H9 (cell line): ENCODE measurements around the gene FAXDC2. TPM values are rescaled to one million over a fixed set of nuclear protein-coding genes. Genes with fewer than 3 reads are reported as not detected.

Source experiments
- DNase-seq: peaks from one replicate; pipeline ENCODE4 v3.0.0-alpha.2; 2017
- H2AFZ ChIP-seq: one replicate; pipeline ENCODE4 v1.6.1; 2013; ENCODE audit warnings: mild to moderate bottlenecking, low read length, control low read depth, moderate library complexity
- H2AK5ac ChIP-seq: 2 replicates; pipeline ENCODE4 v1.6.1; 2013; ENCODE audit warnings: low read length, control low read depth, mixed read lengths; ENCODE audit not compliant: insufficient read length
- H2BK120ac ChIP-seq: one replicate; pipeline ENCODE4 v1.6.1; 2013; ENCODE audit warnings: low read depth, mild to moderate bottlenecking, low read length, control low read depth, inconsistent platforms; ENCODE audit not compliant: poor library complexity, severe bottlenecking
- H2BK12ac ChIP-seq: 2 replicates; pipeline ENCODE4 v1.6.1; 2013; ENCODE audit warnings: low read length, control low read depth, mixed read lengths, low read depth; ENCODE audit not compliant: insufficient read length
- H2BK15ac ChIP-seq: 2 replicates; pipeline ENCODE4 v1.6.1; 2013; ENCODE audit warnings: low read depth, low read length, control low read depth
- H2BK20ac ChIP-seq: one replicate; pipeline ENCODE4 v1.6.1; 2013; ENCODE audit warnings: low read depth, mild to moderate bottlenecking, low read length, control low read depth, inconsistent platforms; ENCODE audit not compliant: poor library complexity, severe bottlenecking
- H2BK5ac ChIP-seq: 2 replicates; pipeline ENCODE4 v1.6.1; 2013; ENCODE audit warnings: low read length, control low read depth, mixed read lengths; ENCODE audit not compliant: insufficient read length
- H3K14ac ChIP-seq: 2 replicates; pipeline ENCODE4 v1.6.1; 2013; ENCODE audit warnings: low read length, control low read depth; ENCODE audit not compliant: insufficient read depth
- H3K18ac ChIP-seq: 2 replicates; pipeline ENCODE4 v1.6.1; 2013; ENCODE audit warnings: low read depth, mild to moderate bottlenecking, mixed read lengths, low read length, control low read depth; ENCODE audit not compliant: insufficient read length
- H3K23ac ChIP-seq: 2 replicates; pipeline ENCODE4 v1.6.1; 2013; ENCODE audit warnings: low read length, control low read depth, mixed read lengths, low read depth; ENCODE audit not compliant: insufficient read length
- H3K23me2 ChIP-seq: 2 replicates; pipeline ENCODE4 v1.6.1; 2013; ENCODE audit warnings: low read depth, mild to moderate bottlenecking, mixed read lengths, low read length, control low read depth; ENCODE audit not compliant: insufficient read length, poor library complexity, severe bottlenecking
- H3K27ac ChIP-seq: 2 replicates; pipeline ENCODE4 v1.5.1; 2013; ENCODE audit warnings: low read length, control low read depth, mixed read lengths, low read depth; ENCODE audit not compliant: insufficient read length
- H3K27me3 ChIP-seq: 2 replicates; pipeline ENCODE4 v1.6.1; 2013; ENCODE audit warnings: low read length, control low read depth, inconsistent platforms; ENCODE audit not compliant: insufficient read depth
- H3K4ac ChIP-seq: 2 replicates; pipeline ENCODE4 v1.6.1; 2013; ENCODE audit warnings: low read depth, mild to moderate bottlenecking, control low read depth, inconsistent platforms, low read length, moderate library complexity
- H3K4me1 ChIP-seq: 2 replicates; pipeline ENCODE4 v1.6.1; 2013; ENCODE audit warnings: low read length, control low read depth, inconsistent platforms; ENCODE audit not compliant: insufficient read depth
- H3K4me2 ChIP-seq: 2 replicates; pipeline ENCODE4 v1.6.1; 2013; ENCODE audit warnings: low read length, control low read depth, mixed read lengths; ENCODE audit not compliant: insufficient read length, insufficient read depth
- H3K56ac ChIP-seq: 2 replicates; pipeline ENCODE4 v1.6.1; 2013; ENCODE audit warnings: low read depth, mild to moderate bottlenecking, mixed read lengths, low read length, control low read depth; ENCODE audit not compliant: insufficient read length
- H3K79me1 ChIP-seq: 2 replicates; pipeline ENCODE4 v1.6.1; 2013; ENCODE audit warnings: low read depth, mild to moderate bottlenecking, moderate library complexity, low read length, control low read depth, inconsistent platforms; ENCODE audit not compliant: insufficient read depth, poor library complexity, severe bottlenecking
- H3K79me2 ChIP-seq: 2 replicates; pipeline ENCODE4 v1.6.1; 2013; ENCODE audit warnings: low read length, control low read depth, inconsistent platforms; ENCODE audit not compliant: insufficient read depth
- H3K9ac ChIP-seq: 2 replicates; pipeline ENCODE4 v1.6.1; 2013; ENCODE audit warnings: low read length, control low read depth, mixed read lengths; ENCODE audit not compliant: insufficient read length; ENCODE audit errors: extremely low read depth
- H3K9me3 ChIP-seq: one replicate; pipeline ENCODE4 v1.6.1; 2013; ENCODE audit warnings: low read depth, low read length, inconsistent platforms; ENCODE audit not compliant: control insufficient read depth
- H3T11ph ChIP-seq: one replicate; pipeline ENCODE4 v1.6.1; 2013; ENCODE audit warnings: mild to moderate bottlenecking, low read length, control low read depth, inconsistent platforms
- H4K20me1 ChIP-seq: one replicate; pipeline ENCODE4 v1.6.1; 2013; ENCODE audit not compliant: control insufficient read depth, insufficient read length, insufficient read depth
- H4K5ac ChIP-seq: 2 replicates; pipeline ENCODE4 v1.6.1; 2013; ENCODE audit warnings: low read depth, mild to moderate bottlenecking, mixed read lengths, low read length, control low read depth; ENCODE audit not compliant: insufficient read length
- H4K8ac ChIP-seq: replicated peaks from 2 replicates; pipeline ENCODE4 v1.6.1; 2013; ENCODE audit warnings: low read length, control low read depth, mixed read lengths, low read depth; ENCODE audit not compliant: insufficient read length
- H4K91ac ChIP-seq: 2 replicates; pipeline ENCODE4 v1.6.1; 2013; ENCODE audit warnings: low read depth, mild to moderate bottlenecking, moderate library complexity, mixed read lengths, low read length, control low read depth; ENCODE audit not compliant: insufficient read length
- H3K27ac Mint-ChIP-seq, 3 experiments: 2 replicates in 2 of 3; 3 replicates in 1 of 3; pipeline ENCODE4 v1.8.0; 2020 to 2021; ENCODE audit warnings: mixed read lengths in 3 of 3, mild to moderate bottlenecking in 1 of 3, moderate library complexity in 1 of 3
- H3K27me3 Mint-ChIP-seq: 2 replicates; pipeline ENCODE4 v1.8.0; 2021; ENCODE audit warnings: low read depth, mild to moderate bottlenecking, moderate library complexity, mixed read lengths
- H3K36me3 Mint-ChIP-seq, 3 experiments: 2 replicates in 2 of 3; 3 replicates in 1 of 3; pipeline ENCODE4 v1.8.0; 2020 to 2021; ENCODE audit warnings: low read depth in 3 of 3, mixed read lengths in 3 of 3; ENCODE audit not compliant: insufficient read depth in 1 of 3
- H3K4me1 Mint-ChIP-seq, 2 experiments: 2 replicates each; pipeline ENCODE4 v1.8.0; 2020; ENCODE audit warnings: mixed read lengths in 2 of 2
- H3K4me3 Mint-ChIP-seq, 2 experiments: 2 replicates in 1 of 2; 3 replicates in 1 of 2; pipeline ENCODE4 v1.8.0; 2020 to 2021; ENCODE audit warnings: mild to moderate bottlenecking in 2 of 2, mixed read lengths in 2 of 2, moderate library complexity in 1 of 2
- H3K9me3 Mint-ChIP-seq, 2 experiments: 2 replicates in 1 of 2; 3 replicates in 1 of 2; pipeline ENCODE4 v1.8.0; 2020; ENCODE audit warnings: mild to moderate bottlenecking in 2 of 2, mixed read lengths in 2 of 2, moderate library complexity in 1 of 2
- WGBS: extraction: QIAGEN DNeasy Blood & Tissue Kit; methylation state at CpG from one replicate; pipeline ENCODE4 v1.1.7; 2013; ENCODE audit warnings: missing lambda C conversion rate, low lambda C conversion rate, mixed read lengths; ENCODE audit not compliant: insufficient read length; ENCODE audit errors: extremely low coverage; 5-methylcytosine and 5-hydroxymethylcytosine counted together
- total RNA-seq: library from RNA; stranded (reverse); gene quantifications from 2 replicates; pipeline ENCODE4 v1.2.1, GENCODE V29; 2021
- TF ChIP-seq, protein P1 (sequence below): fragments of 200-600 bp; sonication (generic); conservative IDR thresholded peaks from 3 replicates; pipeline ENCODE4 v1.8.0; 2021; ENCODE audit warnings: antibody characterized with exemption, mild to moderate bottlenecking

FAXDC2 gene
- total RNA-seq, 1 experiment from 2014 or later = 3.0 TPM

GRCh38 chr5:154899151-154899816, 48.9 kb upstream of the FAXDC2 start:
- no peak overlapping the region for H3K4ac ChIP-seq
- H2BK15ac ChIP-seq = no peak overlapping the region
- no peak overlapping the region for H2BK5ac ChIP-seq
- no peak overlapping the region for H3K23ac ChIP-seq
- H3K27me3 ChIP-seq = no peaks in the 10 kb centered on the region
- H3K27me3 Mint-ChIP-seq = no peaks in the 10 kb centered on the region
- no peaks in the 10 kb centered on the region for H3K79me2 ChIP-seq
- H4K20me1 ChIP-seq = no peaks in the 10 kb centered on the region
- no peak overlapping the region for H4K8ac ChIP-seq
- peaks cover 46 to 91% (median 78%) of the 10 kb centered on the region in 3 experiments; a peak in 6 of 7 replicates for H3K36me3 Mint-ChIP-seq
- H4K5ac ChIP-seq = no peak overlapping the region
- H3K27ac ChIP-seq = no peak overlapping the region
- H3K14ac ChIP-seq = no peak overlapping the region
- H3K9me3 ChIP-seq = no peaks in the 10 kb centered on the region
- H2BK20ac ChIP-seq = no peak overlapping the region
- H3K9me3 Mint-ChIP-seq = no peaks in the 10 kb centered on the region
- H3K27ac Mint-ChIP-seq = no peak overlapping the region
- H2BK12ac ChIP-seq = no peak overlapping the region
- no peak for DNase-seq
- H2AFZ ChIP-seq = no peak overlapping the region
- H3K18ac ChIP-seq = no peak overlapping the region
- H2BK120ac ChIP-seq = no peak overlapping the region
- no peak overlapping the region for H3K56ac ChIP-seq
- no peak overlapping the region for H4K91ac ChIP-seq
- no peak overlapping the region for H3K4me3 Mint-ChIP-seq
- TF ChIP-seq, protein P1, sequence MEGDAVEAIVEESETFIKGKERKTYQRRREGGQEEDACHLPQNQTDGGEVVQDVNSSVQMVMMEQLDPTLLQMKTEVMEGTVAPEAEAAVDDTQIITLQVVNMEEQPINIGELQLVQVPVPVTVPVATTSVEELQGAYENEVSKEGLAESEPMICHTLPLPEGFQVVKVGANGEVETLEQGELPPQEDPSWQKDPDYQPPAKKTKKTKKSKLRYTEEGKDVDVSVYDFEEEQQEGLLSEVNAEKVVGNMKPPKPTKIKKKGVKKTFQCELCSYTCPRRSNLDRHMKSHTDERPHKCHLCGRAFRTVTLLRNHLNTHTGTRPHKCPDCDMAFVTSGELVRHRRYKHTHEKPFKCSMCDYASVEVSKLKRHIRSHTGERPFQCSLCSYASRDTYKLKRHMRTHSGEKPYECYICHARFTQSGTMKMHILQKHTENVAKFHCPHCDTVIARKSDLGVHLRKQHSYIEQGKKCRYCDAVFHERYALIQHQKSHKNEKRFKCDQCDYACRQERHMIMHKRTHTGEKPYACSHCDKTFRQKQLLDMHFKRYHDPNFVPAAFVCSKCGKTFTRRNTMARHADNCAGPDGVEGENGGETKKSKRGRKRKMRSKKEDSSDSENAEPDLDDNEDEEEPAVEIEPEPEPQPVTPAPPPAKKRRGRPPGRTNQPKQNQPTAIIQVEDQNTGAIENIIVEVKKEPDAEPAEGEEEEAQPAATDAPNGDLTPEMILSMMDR = no peak
- no peak overlapping the region for H3K4me2 ChIP-seq
- H3K79me1 ChIP-seq = no peaks in the 10 kb centered on the region
- no CpG with 5 or more reads among the region's 9 CpGs for WGBS
- no peak overlapping the region for H2AK5ac ChIP-seq
- H3K4me1 ChIP-seq = no peaks in the 10 kb centered on the region
- no peak overlapping the region for H3T11ph ChIP-seq
- H3K4me1 Mint-ChIP-seq = no peaks in the 10 kb centered on the region
- no peak overlapping the region for H3K9ac ChIP-seq
- no peaks in the 10 kb centered on the region for H3K23me2 ChIP-seq
